Panc1 (cell line): Measurements from ENCODE around the gene ELOF1.

Experiments used
- CTCF ChIP-seq: fragments of 450-650 bp; IDR thresholded peaks from 2 replicates; pipeline ENCODE4 v1.5.1; 2017; ENCODE audit warnings: mild to moderate bottlenecking
- POLR2AphosphoS5 ChIP-seq: IDR thresholded peaks from 2 replicates; pipeline ENCODE4 v1.6.1; 2012; ENCODE audit warnings: mild to moderate bottlenecking, low read depth, low read length, moderate library complexity
- SIN3A ChIP-seq: IDR thresholded peaks from 2 replicates; pipeline ENCODE4 v1.6.1; 2012; ENCODE audit warnings: low read depth, mild to moderate bottlenecking, low read length, moderate library complexity, borderline replicate concordance; ENCODE audit not compliant: insufficient read depth
- TCF7L2 ChIP-seq: IDR thresholded peaks from 2 replicates; pipeline ENCODE4 v1.6.1; 2011; ENCODE audit warnings: mild to moderate bottlenecking, low read depth, low read length, inconsistent platforms
- TF ChIP-seq, protein P1 (sequence below), 2 experiments: IDR thresholded peaks; 2 replicates each; pipeline ENCODE4 v1.6.1; 2011 to 2012; ENCODE audit warnings: low read depth in 2 of 2, control low read depth in 1 of 2, low read length in 1 of 2, mild to moderate bottlenecking in 1 of 2, moderate library complexity in 1 of 2; ENCODE audit not compliant: insufficient read depth in 1 of 2

GRCh38 chr19:11596156-11596555 is 37.1 kb upstream of the ELOF1 start:
- TF ChIP-seq CTCF (no peak), POLR2AphosphoS5 (no peak), SIN3A (no peak), TCF7L2 (no peak)
- TF ChIP-seq, protein P1, sequence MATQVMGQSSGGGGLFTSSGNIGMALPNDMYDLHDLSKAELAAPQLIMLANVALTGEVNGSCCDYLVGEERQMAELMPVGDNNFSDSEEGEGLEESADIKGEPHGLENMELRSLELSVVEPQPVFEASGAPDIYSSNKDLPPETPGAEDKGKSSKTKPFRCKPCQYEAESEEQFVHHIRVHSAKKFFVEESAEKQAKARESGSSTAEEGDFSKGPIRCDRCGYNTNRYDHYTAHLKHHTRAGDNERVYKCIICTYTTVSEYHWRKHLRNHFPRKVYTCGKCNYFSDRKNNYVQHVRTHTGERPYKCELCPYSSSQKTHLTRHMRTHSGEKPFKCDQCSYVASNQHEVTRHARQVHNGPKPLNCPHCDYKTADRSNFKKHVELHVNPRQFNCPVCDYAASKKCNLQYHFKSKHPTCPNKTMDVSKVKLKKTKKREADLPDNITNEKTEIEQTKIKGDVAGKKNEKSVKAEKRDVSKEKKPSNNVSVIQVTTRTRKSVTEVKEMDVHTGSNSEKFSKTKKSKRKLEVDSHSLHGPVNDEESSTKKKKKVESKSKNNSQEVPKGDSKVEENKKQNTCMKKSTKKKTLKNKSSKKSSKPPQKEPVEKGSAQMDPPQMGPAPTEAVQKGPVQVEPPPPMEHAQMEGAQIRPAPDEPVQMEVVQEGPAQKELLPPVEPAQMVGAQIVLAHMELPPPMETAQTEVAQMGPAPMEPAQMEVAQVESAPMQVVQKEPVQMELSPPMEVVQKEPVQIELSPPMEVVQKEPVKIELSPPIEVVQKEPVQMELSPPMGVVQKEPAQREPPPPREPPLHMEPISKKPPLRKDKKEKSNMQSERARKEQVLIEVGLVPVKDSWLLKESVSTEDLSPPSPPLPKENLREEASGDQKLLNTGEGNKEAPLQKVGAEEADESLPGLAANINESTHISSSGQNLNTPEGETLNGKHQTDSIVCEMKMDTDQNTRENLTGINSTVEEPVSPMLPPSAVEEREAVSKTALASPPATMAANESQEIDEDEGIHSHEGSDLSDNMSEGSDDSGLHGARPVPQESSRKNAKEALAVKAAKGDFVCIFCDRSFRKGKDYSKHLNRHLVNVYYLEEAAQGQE (IDR thresholded peaks at IDR 0.05; ENCODE audit: insufficient read depth in 1 of 2, low read depth in 2 of 2, low read length in 1 of 2): no peak
